ENCODE data around the gene SND1.
A peak's percentile ranks its signal among the peaks of the same experiment; 100 is the strongest.

Gene SND1

DNA sequence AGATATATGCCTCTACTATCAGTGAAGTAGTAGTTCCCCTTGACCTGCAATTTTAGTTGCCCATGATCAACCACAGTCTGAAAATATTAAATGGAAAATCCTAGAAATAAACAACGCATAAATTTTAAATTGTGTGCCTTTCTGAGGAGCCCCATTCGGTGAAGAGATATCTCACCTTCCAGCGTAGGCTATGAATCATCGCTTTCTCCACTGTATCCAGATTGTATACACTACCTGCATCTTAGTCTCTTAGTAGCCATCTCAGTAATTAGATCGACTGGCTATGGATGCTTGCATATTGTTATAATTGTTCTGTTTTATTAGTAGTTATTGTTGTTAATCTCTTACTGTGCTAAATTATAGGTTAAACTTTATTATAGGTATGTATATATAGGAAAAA, 227.9 kb downstream of the SND1 start:
- Mint-ChIP-seq H3K9me3 (no peaks in the 10 kb centered on the region), H3K27ac (no peak overlapping the region), H3K4me3 (no peak overlapping the region), H3K4me1 (ENCODE audit: low read depth) (peaks cover 15% of the 10 kb centered on the region), H3K36me3 (ENCODE audit: low read depth) (peaks cover 36% of the 10 kb centered on the region), H3K27me3 (no peaks in the 10 kb centered on the region)
- DNase-seq, result no peak

DNA sequence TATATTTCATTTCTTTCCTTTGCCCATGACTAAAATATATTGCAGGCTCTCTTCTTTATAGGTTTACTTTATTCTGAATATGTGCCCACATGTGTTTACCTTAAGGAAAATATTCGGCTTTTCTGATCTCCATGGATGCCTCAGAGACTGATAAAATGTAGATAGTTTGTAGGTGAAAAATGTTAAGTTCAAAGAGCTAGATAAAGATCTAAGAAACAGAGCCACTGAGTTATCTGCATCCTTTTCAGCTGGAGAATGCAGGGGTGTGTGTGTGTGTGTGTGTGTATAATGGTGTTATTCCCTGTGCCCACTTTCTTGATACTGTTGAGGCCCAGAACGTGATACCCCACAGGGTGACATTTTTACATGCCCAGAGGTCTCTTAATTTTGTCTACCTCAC, 228.5 kb downstream of the SND1 start:
- Mint-ChIP-seq H3K4me1 (ENCODE audit: low read depth) (peaks cover 17% of the 10 kb centered on the region), H3K36me3 (ENCODE audit: low read depth) (peaks cover 34% of the 10 kb centered on the region), H3K9me3 (no peaks in the 10 kb centered on the region), H3K27ac (no peak overlapping the region), H3K27me3 (no peaks in the 10 kb centered on the region), H3K4me3 (no peak overlapping the region)
- DNase-seq, result no peak

GRCh38 chr7:127881564-127881963, 229.6 kb downstream of the SND1 start:
- H3K4me1 Mint-ChIP-seq (ENCODE audit: low read depth), result peaks cover 22% of the 10 kb centered on the region
- H3K36me3 Mint-ChIP-seq (ENCODE audit: low read depth), result peaks cover 38% of the 10 kb centered on the region
- DNase-seq, result no peak
- H3K9me3 Mint-ChIP-seq, result no peaks in the 10 kb centered on the region
- H3K27ac Mint-ChIP-seq, result peak overlapping the region; percentile 23
- no peaks in the 10 kb centered on the region for H3K27me3 Mint-ChIP-seq
- H3K4me3 Mint-ChIP-seq, result no peak overlapping the region

GRCh38 chr7:127882313-127882920, 230.4 kb downstream of the SND1 start:
- DNase-seq, result no peak
- Mint-ChIP-seq H3K4me1 (ENCODE audit: low read depth) (peaks cover 22% of the 10 kb centered on the region), H3K36me3 (ENCODE audit: low read depth) (peaks cover 46% of the 10 kb centered on the region), H3K9me3 (no peaks in the 10 kb centered on the region), H3K27ac (no peak overlapping the region), H3K27me3 (no peaks in the 10 kb centered on the region), H3K4me3 (no peak overlapping the region)

DNA sequence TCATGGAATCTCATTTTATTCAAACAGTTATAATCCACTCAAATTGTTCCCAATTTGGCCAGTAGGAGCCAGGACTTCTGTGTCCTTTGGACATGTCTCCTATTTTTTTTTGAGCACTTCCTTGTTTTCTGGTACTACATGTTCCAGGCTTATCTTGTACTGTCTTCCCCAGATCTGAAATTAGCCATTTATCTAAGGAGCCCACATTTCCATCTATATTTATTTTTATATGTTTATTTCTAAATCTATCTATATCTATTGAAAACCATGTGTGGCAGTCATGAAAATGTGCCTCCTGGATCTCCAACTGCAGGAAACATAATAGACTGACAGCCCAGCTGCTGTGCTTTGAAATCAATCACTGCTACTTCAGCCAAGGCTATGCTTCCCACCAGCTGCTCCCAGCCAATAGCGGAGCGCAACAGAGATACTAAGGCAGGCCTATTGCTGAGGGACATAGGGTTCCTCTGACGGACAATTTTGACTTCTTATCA, 232.1 kb downstream of the SND1 start:
- Mint-ChIP-seq H3K4me1 (ENCODE audit: low read depth) (peaks cover 22% of the 10 kb centered on the region), H3K4me3 (no peak overlapping the region), H3K27me3 (no peaks in the 10 kb centered on the region), H3K9me3 (no peaks in the 10 kb centered on the region), H3K27ac (no peak overlapping the region), H3K36me3 (ENCODE audit: low read depth) (peaks cover 63% of the 10 kb centered on the region)
- DNase-seq, result no peak

GRCh38 chr7:127885222-127885772, 233.3 kb downstream of the SND1 start:
- H3K4me1 Mint-ChIP-seq (ENCODE audit: low read depth), result peaks cover 31% of the 10 kb centered on the region
- DNase-seq, result no peak
- no peaks in the 10 kb centered on the region for H3K9me3 Mint-ChIP-seq
- H3K27me3 Mint-ChIP-seq, result no peaks in the 10 kb centered on the region
- no peak overlapping the region for H3K27ac Mint-ChIP-seq
- peaks cover 75% of the 10 kb centered on the region for H3K36me3 Mint-ChIP-seq (ENCODE audit: low read depth)
- H3K4me3 Mint-ChIP-seq, result no peak overlapping the region

GRCh38 chr7:127885843-127886242, 233.8 kb downstream of the SND1 start:
- H3K9me3 Mint-ChIP-seq, result no peaks in the 10 kb centered on the region
- H3K36me3 Mint-ChIP-seq (ENCODE audit: low read depth), result peaks cover 76% of the 10 kb centered on the region
- no peak overlapping the region for H3K27ac Mint-ChIP-seq
- peaks cover 31% of the 10 kb centered on the region for H3K4me1 Mint-ChIP-seq (ENCODE audit: low read depth)
- H3K27me3 Mint-ChIP-seq, result no peaks in the 10 kb centered on the region
- DNase-seq, result no peak
- H3K4me3 Mint-ChIP-seq, result no peak overlapping the region

GRCh38 chr7:127886248-127886647, 234.3 kb downstream of the SND1 start:
- Mint-ChIP-seq H3K27me3 (no peaks in the 10 kb centered on the region), H3K4me1 (ENCODE audit: low read depth) (peaks cover 31% of the 10 kb centered on the region), H3K9me3 (no peaks in the 10 kb centered on the region), H3K27ac (no peak overlapping the region), H3K36me3 (ENCODE audit: low read depth) (peaks cover 76% of the 10 kb centered on the region), H3K4me3 (no peak overlapping the region)
- no peak for DNase-seq

GRCh38 chr7:127887096-127887495, 235.1 kb downstream of the SND1 start:
- Mint-ChIP-seq H3K27ac (no peak overlapping the region), H3K36me3 (ENCODE audit: low read depth) (peaks cover 81% of the 10 kb centered on the region)

DNA sequence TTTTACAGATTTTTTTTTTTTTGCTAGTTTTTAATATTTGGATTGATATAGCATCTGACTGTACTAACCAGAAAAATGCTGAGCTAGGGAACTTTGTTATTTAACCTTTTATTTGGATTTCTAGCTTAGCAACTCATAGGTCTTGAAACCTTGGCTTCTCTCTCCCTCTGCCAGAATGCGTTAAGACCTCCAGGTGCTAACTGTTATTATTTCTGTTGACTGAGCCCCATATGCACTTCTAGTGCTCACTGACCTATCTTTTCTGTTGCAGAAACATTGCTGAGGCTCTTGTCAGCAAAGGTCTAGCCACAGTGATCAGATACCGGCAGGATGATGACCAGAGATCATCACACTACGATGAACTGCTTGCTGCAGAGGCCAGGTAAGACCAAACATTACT, 235.6 kb downstream of the SND1 start:
- no peaks in the 10 kb centered on the region for H3K9me3 Mint-ChIP-seq
- H3K4me1 Mint-ChIP-seq (ENCODE audit: low read depth), result peaks cover 28% of the 10 kb centered on the region
- no peak overlapping the region for H3K27ac Mint-ChIP-seq
- H3K27me3 Mint-ChIP-seq, result no peaks in the 10 kb centered on the region
- no peak for DNase-seq
- no peak overlapping the region for H3K4me3 Mint-ChIP-seq
- H3K36me3 Mint-ChIP-seq (ENCODE audit: low read depth), result peaks cover 86% of the 10 kb centered on the region

More at GRCh38 chr7:127887096-127887495, 235.1 kb downstream of the SND1 start:
- no peak for DNase-seq
- H3K27me3 Mint-ChIP-seq, result no peaks in the 10 kb centered on the region
- H3K9me3 Mint-ChIP-seq, result no peaks in the 10 kb centered on the region
- H3K4me1 Mint-ChIP-seq (ENCODE audit: low read depth), result peaks cover 28% of the 10 kb centered on the region
- no peak overlapping the region for H3K4me3 Mint-ChIP-seq

DNA sequence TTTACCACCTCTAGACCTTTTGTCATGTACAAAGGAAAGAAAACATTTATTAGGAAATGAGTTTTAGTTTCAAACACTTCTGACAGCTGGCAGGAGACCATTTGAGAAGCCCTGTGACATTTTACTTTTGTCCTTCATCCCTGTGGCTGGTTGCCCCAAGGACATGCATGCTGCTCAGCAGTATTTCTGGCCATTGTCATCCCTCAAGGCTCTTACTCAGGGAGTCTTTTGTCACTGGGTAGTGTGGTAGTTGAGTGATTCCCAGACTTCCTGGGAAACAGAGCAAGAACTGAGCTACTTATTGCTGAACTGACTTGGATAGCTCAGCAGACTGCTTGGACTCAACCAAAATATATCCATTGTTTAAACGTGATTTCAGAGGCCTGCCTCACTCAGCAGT, 236.4 kb downstream of the SND1 start:
- H3K36me3 Mint-ChIP-seq (ENCODE audit: low read depth), result peaks cover 89% of the 10 kb centered on the region
- no peaks in the 10 kb centered on the region for H3K9me3 Mint-ChIP-seq
- no peak overlapping the region for H3K27ac Mint-ChIP-seq
- H3K27me3 Mint-ChIP-seq, result no peaks in the 10 kb centered on the region
- H3K4me3 Mint-ChIP-seq, result no peak overlapping the region
- peaks cover 32% of the 10 kb centered on the region for H3K4me1 Mint-ChIP-seq (ENCODE audit: low read depth)
- no peak for DNase-seq

DNA sequence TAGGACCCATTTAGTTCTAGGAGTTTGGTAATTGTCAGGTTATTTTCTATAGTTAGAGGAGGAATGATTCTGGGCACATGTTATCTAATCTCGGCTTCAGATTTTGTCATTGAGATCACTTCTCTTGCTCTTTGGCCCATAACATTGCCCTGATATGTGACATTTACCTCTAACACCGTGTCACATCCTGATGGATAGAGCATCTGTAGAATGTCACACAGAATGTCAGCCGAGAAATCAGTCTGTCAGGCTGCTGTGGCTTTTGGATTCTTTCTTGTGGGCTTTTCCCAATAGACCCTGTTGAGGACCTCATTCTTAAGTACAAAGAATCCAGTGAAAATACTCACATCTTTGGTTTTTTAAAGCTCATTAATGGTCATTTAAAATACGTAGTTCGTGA, 236.8 kb downstream of the SND1 start:
- Mint-ChIP-seq H3K4me1 (ENCODE audit: low read depth) (peaks cover 33% of the 10 kb centered on the region), H3K27ac (no peak overlapping the region), H3K36me3 (ENCODE audit: low read depth) (peaks cover 90% of the 10 kb centered on the region), H3K4me3 (no peak overlapping the region), H3K9me3 (no peaks in the 10 kb centered on the region), H3K27me3 (no peaks in the 10 kb centered on the region)
- DNase-seq, result no peak

DNA sequence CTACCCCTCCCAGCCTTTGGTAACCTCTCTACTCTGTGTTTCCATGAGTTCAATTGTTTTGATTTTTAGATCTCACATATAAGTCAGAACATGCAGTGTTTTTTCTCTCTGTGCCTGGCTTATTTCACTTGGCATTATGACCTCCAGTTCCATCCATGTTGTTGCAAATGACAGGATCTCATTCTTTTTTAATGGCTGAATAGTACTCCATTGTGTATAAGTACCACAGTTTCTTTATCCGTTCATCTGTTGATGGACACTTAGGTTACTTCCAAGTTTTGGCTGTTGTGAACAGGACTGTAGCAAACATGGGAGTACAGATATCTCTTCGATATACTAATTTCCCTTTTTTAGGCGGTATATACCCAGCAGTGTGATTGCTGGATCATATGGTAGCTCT, 237.7 kb downstream of the SND1 start:
- no peak for DNase-seq
- Mint-ChIP-seq H3K36me3 (ENCODE audit: low read depth) (peaks cover 90% of the 10 kb centered on the region), H3K27ac (peak overlapping the region; percentile 16), H3K4me1 (ENCODE audit: low read depth) (peaks cover 33% of the 10 kb centered on the region), H3K27me3 (no peaks in the 10 kb centered on the region), H3K4me3 (no peak overlapping the region), H3K9me3 (no peaks in the 10 kb centered on the region)

DNA sequence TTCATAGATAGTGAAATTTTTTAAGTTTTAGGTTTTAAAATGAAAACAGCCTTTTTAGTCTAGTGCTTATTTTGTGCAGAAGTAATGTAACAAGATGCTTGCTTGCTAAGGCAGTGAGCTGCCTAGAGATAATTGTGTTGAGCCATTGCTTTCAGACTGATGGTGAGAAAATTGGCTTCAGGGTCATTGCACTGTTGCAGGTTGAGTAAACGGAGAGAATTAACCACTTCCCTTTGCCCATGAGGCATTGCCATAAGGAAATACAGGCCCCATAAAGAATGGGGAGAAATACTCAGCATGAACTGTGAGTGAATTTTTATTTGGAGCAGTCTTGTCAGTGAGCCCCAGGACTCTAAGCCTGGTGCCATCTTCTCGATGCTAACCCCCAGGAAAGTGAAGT, 238.7 kb downstream of the SND1 start:
- peak overlapping the region; percentile 3 for H3K27ac Mint-ChIP-seq
- H3K9me3 Mint-ChIP-seq, result no peaks in the 10 kb centered on the region
- DNase-seq, result no peak
- peaks cover 29% of the 10 kb centered on the region for H3K4me1 Mint-ChIP-seq (ENCODE audit: low read depth)
- H3K27me3 Mint-ChIP-seq, result no peaks in the 10 kb centered on the region
- peaks cover 81% of the 10 kb centered on the region for H3K36me3 Mint-ChIP-seq (ENCODE audit: low read depth)
- H3K4me3 Mint-ChIP-seq, result no peak overlapping the region

DNA sequence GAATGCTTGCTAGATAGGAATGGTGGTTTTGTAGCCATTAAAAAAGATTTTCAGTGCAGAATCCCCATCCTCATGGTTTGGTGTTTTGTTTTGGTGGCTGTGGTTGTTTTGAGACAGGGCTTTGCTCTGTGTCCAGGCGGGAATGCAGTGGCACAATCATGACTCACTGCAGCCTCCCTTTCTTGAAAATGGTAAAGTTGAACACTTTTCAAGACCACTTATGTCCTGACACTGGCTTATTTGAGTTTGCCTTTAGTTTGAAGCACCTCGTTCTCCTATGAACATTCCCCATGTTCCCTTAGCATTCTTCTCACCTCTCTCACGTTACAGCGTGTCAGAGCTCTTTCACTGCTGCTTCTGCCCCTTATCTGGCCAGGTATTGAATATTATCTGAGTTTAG, 239.2 kb downstream of the SND1 start:
- no peaks in the 10 kb centered on the region for H3K9me3 Mint-ChIP-seq
- H3K27ac Mint-ChIP-seq, result peak overlapping the region; percentile 3
- H3K36me3 Mint-ChIP-seq (ENCODE audit: low read depth), result peaks cover 78% of the 10 kb centered on the region
- no peaks in the 10 kb centered on the region for H3K27me3 Mint-ChIP-seq
- H3K4me1 Mint-ChIP-seq (ENCODE audit: low read depth), result peaks cover 26% of the 10 kb centered on the region
- DNase-seq, result no peak
- H3K4me3 Mint-ChIP-seq, result no peak overlapping the region
